Measurements from ENCODE around the gene EPHA8.

EPHA8 gene
- total RNA-seq, result 0 to 0.09 (median 0) reads per million in 3 donors

- no peaks in the 10 kb centered on the region for H3K4me1 ChIP-seq (ENCODE audit: control insufficient read depth, insufficient read depth, low read length, poor library complexity, severe bottlenecking)
- peaks cover 24% of the 10 kb centered on the region for H3K27me3 ChIP-seq (replicated peaks; ENCODE audit: control insufficient read depth, insufficient read depth, low read length, poor library complexity, severe bottlenecking)
- H3K4me3 ChIP-seq (ENCODE audit: insufficient read depth, low read depth, low read length, poor library complexity, severe bottlenecking), result no peak within 1 kb of the TSS
- H3K36me3 ChIP-seq (ENCODE audit: control insufficient read depth, insufficient read depth, low read length), result no peaks in the 10 kb centered on the region
- H3K27ac ChIP-seq (ENCODE audit: insufficient read depth, low read length, poor library complexity, severe bottlenecking), result no peak within 1 kb of the TSS
- no peak for DNase-seq
- no peaks in the 10 kb centered on the region for H3K9me3 ChIP-seq (ENCODE audit: control insufficient read depth, low read length)
Measured at GRCh38 chr1:22562584-22563583, at the start of gene EPHA8. Gene EPHA8, plus strand, starts transcription at chr1:22563489. Its CDS starts 147 bp downstream, at chr1:22563636.

GRCh38 chr1:22516906-22517571 lies 46.2 kb upstream of the EPHA8 start:
- Histone ChIP-seq H3K4me3 (ENCODE audit: insufficient read depth, low read depth, low read length, poor library complexity, severe bottlenecking) (no peak overlapping the region), H3K36me3 (ENCODE audit: control insufficient read depth, insufficient read depth, low read length) (peaks cover 89% of the 10 kb centered on the region), H3K4me1 (ENCODE audit: control insufficient read depth, insufficient read depth, low read length, poor library complexity, severe bottlenecking) (no peaks in the 10 kb centered on the region), H3K27me3 (replicated peaks; ENCODE audit: control insufficient read depth, insufficient read depth, low read length, poor library complexity, severe bottlenecking) (no peaks in the 10 kb centered on the region), H3K9me3 (ENCODE audit: control insufficient read depth, low read length) (no peaks in the 10 kb centered on the region), H3K27ac (ENCODE audit: insufficient read depth, low read length, poor library complexity, severe bottlenecking) (no peak overlapping the region)
- DNase-seq, result no peak

GRCh38 chr1:22517956-22518355 lies 45.3 kb upstream of the EPHA8 start:
- DNase-seq, result no peak
- H3K9me3 ChIP-seq (ENCODE audit: control insufficient read depth, low read length), result no peaks in the 10 kb centered on the region
- no peak overlapping the region for H3K27ac ChIP-seq (ENCODE audit: insufficient read depth, low read length, poor library complexity, severe bottlenecking)
- no peaks in the 10 kb centered on the region for H3K27me3 ChIP-seq (replicated peaks; ENCODE audit: control insufficient read depth, insufficient read depth, low read length, poor library complexity, severe bottlenecking)
- no peaks in the 10 kb centered on the region for H3K4me1 ChIP-seq (ENCODE audit: control insufficient read depth, insufficient read depth, low read length, poor library complexity, severe bottlenecking)
- H3K36me3 ChIP-seq (ENCODE audit: control insufficient read depth, insufficient read depth, low read length), result peaks cover 80% of the 10 kb centered on the region
- H3K4me3 ChIP-seq (ENCODE audit: insufficient read depth, low read depth, low read length, poor library complexity, severe bottlenecking), result no peak overlapping the region

GRCh38 chr1:22518379-22518778 lies 44.9 kb upstream of the EPHA8 start:
- no peak overlapping the region for H3K4me3 ChIP-seq (ENCODE audit: insufficient read depth, low read depth, low read length, poor library complexity, severe bottlenecking)
- DNase-seq, result no peak
- H3K9me3 ChIP-seq (ENCODE audit: control insufficient read depth, low read length), result no peaks in the 10 kb centered on the region
- H3K27ac ChIP-seq (ENCODE audit: insufficient read depth, low read length, poor library complexity, severe bottlenecking), result no peak overlapping the region
- H3K36me3 ChIP-seq (ENCODE audit: control insufficient read depth, insufficient read depth, low read length), result peaks cover 80% of the 10 kb centered on the region
- H3K4me1 ChIP-seq (ENCODE audit: control insufficient read depth, insufficient read depth, low read length, poor library complexity, severe bottlenecking), result no peaks in the 10 kb centered on the region
- no peaks in the 10 kb centered on the region for H3K27me3 ChIP-seq (replicated peaks; ENCODE audit: control insufficient read depth, insufficient read depth, low read length, poor library complexity, severe bottlenecking)

- H3K4me3 ChIP-seq (ENCODE audit: insufficient read depth, low read depth, low read length, poor library complexity, severe bottlenecking), result no peak overlapping the region
- DNase-seq, result no peak
- H3K9me3 ChIP-seq (ENCODE audit: control insufficient read depth, low read length), result no peaks in the 10 kb centered on the region
- H3K36me3 ChIP-seq (ENCODE audit: control insufficient read depth, insufficient read depth, low read length), result peaks cover 76% of the 10 kb centered on the region
- no peaks in the 10 kb centered on the region for H3K27me3 ChIP-seq (replicated peaks; ENCODE audit: control insufficient read depth, insufficient read depth, low read length, poor library complexity, severe bottlenecking)
- no peak overlapping the region for H3K27ac ChIP-seq (ENCODE audit: insufficient read depth, low read length, poor library complexity, severe bottlenecking)
- no peaks in the 10 kb centered on the region for H3K4me1 ChIP-seq (ENCODE audit: control insufficient read depth, insufficient read depth, low read length, poor library complexity, severe bottlenecking)
Measured at GRCh38 chr1:22520871-22521270, 42.4 kb upstream of the EPHA8 start.

GRCh38 chr1:22521692-22522091 lies 41.6 kb upstream of the EPHA8 start:
- DNase-seq, result no peak
- H3K4me3 ChIP-seq (ENCODE audit: insufficient read depth, low read depth, low read length, poor library complexity, severe bottlenecking), result no peak overlapping the region
- no peaks in the 10 kb centered on the region for H3K4me1 ChIP-seq (ENCODE audit: control insufficient read depth, insufficient read depth, low read length, poor library complexity, severe bottlenecking)
- no peaks in the 10 kb centered on the region for H3K9me3 ChIP-seq (ENCODE audit: control insufficient read depth, low read length)
- no peaks in the 10 kb centered on the region for H3K27me3 ChIP-seq (replicated peaks; ENCODE audit: control insufficient read depth, insufficient read depth, low read length, poor library complexity, severe bottlenecking)
- H3K36me3 ChIP-seq (ENCODE audit: control insufficient read depth, insufficient read depth, low read length), result peaks cover 76% of the 10 kb centered on the region
- H3K27ac ChIP-seq (ENCODE audit: insufficient read depth, low read length, poor library complexity, severe bottlenecking), result no peak overlapping the region

DNA sequence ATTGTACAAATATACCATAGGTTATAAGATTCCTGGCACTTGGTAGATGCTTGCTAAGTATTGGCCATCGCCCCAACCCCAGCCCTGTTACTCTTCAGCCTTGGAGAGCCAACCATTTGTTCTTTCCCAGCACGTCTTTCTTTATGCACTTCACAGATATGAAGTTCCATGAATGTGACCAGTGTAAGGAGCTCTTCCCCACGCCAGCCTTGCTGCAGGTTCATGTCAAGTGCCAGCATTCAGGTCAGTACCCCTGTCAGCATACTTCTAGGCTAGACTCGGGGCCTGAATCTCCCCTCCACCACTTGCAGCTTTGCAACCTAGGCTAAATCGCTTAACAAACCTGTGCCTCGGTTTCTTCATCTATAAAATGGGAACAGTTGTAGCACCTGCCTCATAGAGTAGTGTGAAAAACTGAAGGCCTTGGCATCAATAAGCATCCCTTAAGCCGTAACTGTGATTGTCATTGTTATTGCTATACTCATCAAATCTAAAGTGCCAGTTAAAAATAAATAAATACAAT lies 41.0 kb upstream of the EPHA8 start:
- H3K27me3 ChIP-seq (replicated peaks; ENCODE audit: control insufficient read depth, insufficient read depth, low read length, poor library complexity, severe bottlenecking), result no peaks in the 10 kb centered on the region
- H3K9me3 ChIP-seq (ENCODE audit: control insufficient read depth, low read length), result no peaks in the 10 kb centered on the region
- H3K27ac ChIP-seq (ENCODE audit: insufficient read depth, low read length, poor library complexity, severe bottlenecking), result no peak overlapping the region
- H3K4me1 ChIP-seq (ENCODE audit: control insufficient read depth, insufficient read depth, low read length, poor library complexity, severe bottlenecking), result no peaks in the 10 kb centered on the region
- no peak overlapping the region for H3K4me3 ChIP-seq (ENCODE audit: insufficient read depth, low read depth, low read length, poor library complexity, severe bottlenecking)
- no peak for DNase-seq
- peaks cover 76% of the 10 kb centered on the region for H3K36me3 ChIP-seq (ENCODE audit: control insufficient read depth, insufficient read depth, low read length)

DNA sequence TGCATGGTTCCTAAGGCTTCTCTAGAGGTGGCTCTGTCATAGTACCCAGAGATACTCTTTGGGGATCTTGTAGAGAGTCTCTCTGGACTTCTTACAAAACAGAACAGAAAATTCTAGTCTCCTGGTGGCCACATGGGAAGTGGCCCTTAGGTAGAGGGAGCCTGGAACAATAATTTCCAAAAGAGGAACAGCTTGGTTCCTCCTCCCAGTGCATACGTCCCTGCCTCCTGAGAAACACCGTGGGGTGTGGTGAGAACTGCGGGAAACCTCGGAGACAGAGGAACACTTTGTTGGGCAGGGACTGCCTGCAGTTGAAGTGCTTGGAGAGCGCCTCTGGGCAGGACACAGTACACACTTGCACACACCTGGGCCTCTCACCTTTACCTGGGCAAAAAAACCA lies 38.8 kb upstream of the EPHA8 start:
- Histone ChIP-seq H3K27me3 (replicated peaks; ENCODE audit: control insufficient read depth, insufficient read depth, low read length, poor library complexity, severe bottlenecking) (no peaks in the 10 kb centered on the region), H3K9me3 (ENCODE audit: control insufficient read depth, low read length) (no peaks in the 10 kb centered on the region), H3K36me3 (ENCODE audit: control insufficient read depth, insufficient read depth, low read length) (peaks cover 68% of the 10 kb centered on the region), H3K27ac (ENCODE audit: insufficient read depth, low read length, poor library complexity, severe bottlenecking) (no peak overlapping the region), H3K4me3 (ENCODE audit: insufficient read depth, low read depth, low read length, poor library complexity, severe bottlenecking) (no peak overlapping the region), H3K4me1 (ENCODE audit: control insufficient read depth, insufficient read depth, low read length, poor library complexity, severe bottlenecking) (no peaks in the 10 kb centered on the region)
- no peak for DNase-seq

- no peak for DNase-seq
- H3K36me3 ChIP-seq (ENCODE audit: control insufficient read depth, insufficient read depth, low read length), result peaks cover 61% of the 10 kb centered on the region
- no peak overlapping the region for H3K4me3 ChIP-seq (ENCODE audit: insufficient read depth, low read depth, low read length, poor library complexity, severe bottlenecking)
- no peaks in the 10 kb centered on the region for H3K9me3 ChIP-seq (ENCODE audit: control insufficient read depth, low read length)
- no peak overlapping the region for H3K27ac ChIP-seq (ENCODE audit: insufficient read depth, low read length, poor library complexity, severe bottlenecking)
- H3K4me1 ChIP-seq (ENCODE audit: control insufficient read depth, insufficient read depth, low read length, poor library complexity, severe bottlenecking), result no peaks in the 10 kb centered on the region
- no peaks in the 10 kb centered on the region for H3K27me3 ChIP-seq (replicated peaks; ENCODE audit: control insufficient read depth, insufficient read depth, low read length, poor library complexity, severe bottlenecking)
Measured at GRCh38 chr1:22525211-22525610, 38.1 kb upstream of the EPHA8 start.

GRCh38 chr1:22525646-22526045 lies 37.6 kb upstream of the EPHA8 start:
- DNase-seq, result no peak
- Histone ChIP-seq H3K36me3 (ENCODE audit: control insufficient read depth, insufficient read depth, low read length) (peaks cover 57% of the 10 kb centered on the region), H3K27ac (ENCODE audit: insufficient read depth, low read length, poor library complexity, severe bottlenecking) (no peak overlapping the region), H3K4me3 (ENCODE audit: insufficient read depth, low read depth, low read length, poor library complexity, severe bottlenecking) (no peak overlapping the region), H3K27me3 (replicated peaks; ENCODE audit: control insufficient read depth, insufficient read depth, low read length, poor library complexity, severe bottlenecking) (no peaks in the 10 kb centered on the region), H3K9me3 (ENCODE audit: control insufficient read depth, low read length) (no peaks in the 10 kb centered on the region), H3K4me1 (ENCODE audit: control insufficient read depth, insufficient read depth, low read length, poor library complexity, severe bottlenecking) (no peaks in the 10 kb centered on the region)

Measured in effector memory CD4-positive, alpha-beta T cell (primary cell).